ENCODE results near the gene KAT6B. TPM values are rescaled to one million over a fixed set of nuclear protein-coding genes. Genes with fewer than 3 reads are reported as not detected.

KAT6B gene
- total RNA-seq, 6 experiments from 2014 or later, result 17.8 to 27.5 (median 23.6) TPM

DNA sequence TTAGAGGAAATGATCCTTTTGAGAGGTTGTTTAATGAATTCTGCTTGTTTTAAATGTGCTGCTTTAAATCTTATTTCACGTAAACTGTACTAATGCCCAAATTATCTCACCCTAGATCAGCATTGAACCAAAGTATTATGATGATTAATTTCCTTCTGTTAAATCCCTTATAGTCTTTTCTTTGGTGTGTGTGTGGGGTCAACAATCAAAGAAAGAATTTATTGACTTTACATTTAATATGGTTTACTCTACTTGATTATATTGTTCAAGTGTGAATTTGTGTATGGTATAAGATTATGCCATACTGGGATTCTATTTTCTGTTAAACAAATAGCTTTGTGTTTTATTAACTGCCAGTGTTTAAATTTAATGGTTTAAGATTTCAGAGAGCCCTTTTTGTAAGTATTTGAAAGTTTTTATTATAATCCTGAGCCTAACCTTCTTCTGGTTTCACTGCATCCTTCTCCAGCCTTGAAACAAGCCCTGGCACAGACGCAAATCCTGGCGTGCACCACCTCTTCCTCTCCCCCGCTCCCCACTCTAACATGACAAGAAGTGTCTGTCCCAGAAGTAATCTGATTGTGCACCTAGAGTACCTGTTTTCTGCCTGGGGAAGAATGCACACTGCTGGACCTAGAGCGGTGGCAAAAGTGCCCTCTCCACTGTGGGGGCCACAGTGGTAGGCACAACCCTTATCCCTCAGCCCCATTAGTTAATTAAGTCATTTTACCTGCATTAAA lies 70.6 kb downstream of the KAT6B start:
- Mint-ChIP-seq H3K4me1 (ENCODE audit: low read depth) (peaks cover 40% of the 10 kb centered on the region), H3K4me3 (peak overlapping the region; percentile 8; the same call in 1 of the 2 replicates), H3K27ac (peak overlapping the region; percentile 12; the same call in 1 of the 2 replicates), H3K27me3 (ENCODE audit: insufficient read depth) (no peaks in the 10 kb centered on the region; the same call in 1 of the 2 replicates), H3K36me3 (ENCODE audit: low read depth) (peaks cover 5% of the 10 kb centered on the region; the same call in 1 of the 2 replicates), H3K9me3 (no peaks in the 10 kb centered on the region)
- TF ChIP-seq CTCF (IDR thresholded peaks at IDR 0.05), result no peak
- DNase-seq, result no peak

DNA sequence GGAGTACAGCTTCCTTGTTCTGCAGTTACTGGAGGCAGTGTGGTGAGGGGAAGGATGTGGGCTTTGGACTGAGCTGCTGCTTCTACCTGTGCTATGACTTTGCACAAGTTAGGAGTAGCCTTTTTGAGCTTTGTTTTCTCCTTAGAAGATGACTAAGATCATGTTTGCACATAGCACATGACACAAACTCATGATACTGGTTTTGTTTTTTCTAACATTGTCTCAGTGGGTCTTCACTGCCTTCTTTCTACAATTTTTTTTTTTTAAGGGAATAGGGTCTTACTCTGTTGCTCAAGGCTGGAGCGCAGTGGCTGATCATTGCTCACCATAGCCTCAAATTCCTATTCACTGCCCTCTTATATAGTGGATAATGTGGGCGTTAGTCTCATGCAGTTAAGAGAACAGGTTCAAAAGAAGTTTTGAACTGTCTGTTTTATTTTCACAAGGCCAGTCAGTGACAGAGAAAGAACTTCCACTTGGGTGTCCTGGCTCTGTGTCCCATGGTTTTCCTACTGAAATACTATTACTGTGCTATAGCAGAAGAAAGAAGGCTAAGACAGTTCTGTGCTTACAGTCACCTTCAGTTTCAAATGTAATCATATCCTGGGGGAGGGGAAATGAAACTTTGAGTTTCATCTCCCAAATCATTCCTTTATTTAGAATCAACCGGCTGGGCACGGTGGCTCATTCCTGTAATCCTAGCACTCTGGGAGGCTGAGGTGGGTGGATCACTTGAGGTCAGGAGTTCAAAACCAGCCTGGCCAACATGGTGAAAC lies 72.0 kb downstream of the KAT6B start:
- DNase-seq, result no peak
- Mint-ChIP-seq H3K27me3 (ENCODE audit: insufficient read depth) (no peaks in the 10 kb centered on the region; the same call in 1 of the 2 replicates), H3K36me3 (ENCODE audit: low read depth) (peaks cover 5% of the 10 kb centered on the region; the same call in 1 of the 2 replicates), H3K4me3 (no peak overlapping the region), H3K9me3 (no peaks in the 10 kb centered on the region), H3K27ac (0 out of 2 replicates have a peak overlapping the region, but pooled peaks have one; percentile 8), H3K4me1 (ENCODE audit: low read depth) (peaks cover 42% of the 10 kb centered on the region)
- TF ChIP-seq CTCF (IDR thresholded peaks at IDR 0.05), result no peak

DNA sequence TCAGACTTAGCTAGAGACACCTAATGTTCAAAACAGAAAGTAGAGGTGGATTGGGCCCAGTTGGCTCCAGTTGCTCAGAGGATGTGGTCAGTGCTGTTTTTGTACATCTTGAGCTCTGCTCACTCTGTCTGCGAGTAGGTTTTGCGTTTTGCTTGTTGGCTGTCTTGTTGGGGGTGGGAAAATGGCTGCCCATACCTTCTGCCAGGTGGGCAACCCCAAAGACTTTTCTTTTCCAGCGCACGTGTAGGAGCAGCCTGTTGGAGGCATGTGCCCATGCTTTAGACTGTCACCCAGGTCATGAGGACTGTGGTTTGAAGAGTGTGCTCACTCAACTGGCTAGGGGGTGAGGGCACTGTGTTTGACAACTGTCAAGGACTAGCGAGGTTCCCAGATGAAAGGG lies 73.9 kb downstream of the KAT6B start:
- Mint-ChIP-seq H3K36me3 (ENCODE audit: low read depth) (peaks cover 5% of the 10 kb centered on the region; the same call in 1 of the 2 replicates), H3K27ac (no peak overlapping the region), H3K27me3 (ENCODE audit: insufficient read depth) (no peaks in the 10 kb centered on the region), H3K4me1 (ENCODE audit: low read depth) (peaks cover 42% of the 10 kb centered on the region), H3K9me3 (no peaks in the 10 kb centered on the region), H3K4me3 (no peak overlapping the region)
- no peak for DNase-seq
- no peak for TF ChIP-seq CTCF (IDR thresholded peaks at IDR 0.05)

DNA sequence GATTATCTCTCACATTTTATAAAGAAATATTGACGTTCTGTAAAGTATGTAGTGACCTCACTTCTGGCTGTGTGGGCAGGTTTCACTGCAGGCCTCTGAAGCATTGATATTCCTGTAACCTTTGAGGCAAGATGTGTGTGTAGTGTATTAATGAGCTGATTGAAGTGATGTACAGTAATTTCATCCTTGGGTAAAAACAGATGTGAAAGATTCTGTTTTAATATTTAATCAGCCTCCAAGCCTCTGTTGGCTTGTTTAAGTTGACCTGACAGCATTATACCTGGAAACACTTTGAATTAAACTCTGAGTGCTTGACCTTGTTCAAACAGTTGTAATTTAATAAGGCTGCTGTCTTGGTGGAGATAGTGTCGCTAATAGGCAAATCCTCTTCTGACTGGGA lies 74.9 kb downstream of the KAT6B start:
- Mint-ChIP-seq H3K4me3 (no peak overlapping the region), H3K4me1 (ENCODE audit: low read depth) (peaks cover 36% of the 10 kb centered on the region), H3K27me3 (ENCODE audit: insufficient read depth) (no peaks in the 10 kb centered on the region), H3K27ac (no peak overlapping the region), H3K9me3 (no peaks in the 10 kb centered on the region), H3K36me3 (ENCODE audit: low read depth) (no peaks in the 10 kb centered on the region; the same call in 1 of the 2 replicates)
- no peak for DNase-seq
- no peak for TF ChIP-seq CTCF (IDR thresholded peaks at IDR 0.05)

DNA sequence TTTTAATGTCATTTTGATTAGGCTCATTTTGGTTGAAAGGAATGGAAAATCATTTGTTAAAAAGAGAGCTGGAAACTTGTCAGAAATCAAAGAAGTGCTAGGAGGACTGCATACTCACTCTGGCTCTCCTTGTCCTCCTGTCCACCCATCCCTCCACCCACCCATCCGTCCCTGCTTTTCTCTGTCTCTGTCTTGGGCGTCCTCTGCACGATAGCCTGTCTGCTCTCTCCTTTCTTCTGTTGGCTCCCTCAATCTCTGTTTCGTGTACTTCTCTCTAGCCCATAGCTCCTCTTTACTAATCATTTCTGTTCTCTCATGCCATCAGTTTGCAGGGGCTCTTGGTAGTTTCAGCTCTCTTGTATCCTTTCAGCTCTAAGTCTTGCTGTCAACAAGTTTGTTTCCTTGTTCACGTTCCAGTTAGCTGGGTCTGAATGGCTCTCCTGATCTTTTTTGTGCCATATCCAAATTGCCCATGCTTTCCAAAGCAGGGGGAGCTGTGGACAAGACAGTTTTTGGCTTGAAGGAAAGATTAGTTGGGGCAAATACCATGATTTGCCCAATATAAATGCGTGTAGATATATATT lies 75.6 kb downstream of the KAT6B start:
- H3K4me3 Mint-ChIP-seq, result no peak overlapping the region
- TF ChIP-seq CTCF (IDR thresholded peaks at IDR 0.05), result no peak
- peaks cover 30% of the 10 kb centered on the region for H3K4me1 Mint-ChIP-seq (ENCODE audit: low read depth)

More for the DNA sequence above, 75.6 kb downstream of the KAT6B start:
- Mint-ChIP-seq H3K9me3 (no peaks in the 10 kb centered on the region), H3K36me3 (ENCODE audit: low read depth) (no peaks in the 10 kb centered on the region; the same call in 1 of the 2 replicates), H3K27ac (no peak overlapping the region), H3K27me3 (ENCODE audit: insufficient read depth) (no peaks in the 10 kb centered on the region)
- DNase-seq, result no peak
